Measurements from ENCODE around the gene COX7C. TPM values are rescaled to one million over a fixed set of nuclear protein-coding genes. Genes with fewer than 3 reads are reported as not detected.
"Not testable (repeated sequence)": the region's sequence is repeated elsewhere in the genome, so short reads cannot be mapped to it uniquely, and the experiment has no call there.

Gene COX7C
- total RNA-seq, 1 experiment from 2014 or later, result 659 TPM

- no peaks in the 10 kb centered on the region for H3K9me3 ChIP-seq (ENCODE audit: low read length)
- no peaks in the 10 kb centered on the region for H3K79me2 ChIP-seq (ENCODE audit: low read length)
- no peak overlapping the region for H3K27ac ChIP-seq (ENCODE audit: low read length)
- no peaks in the 10 kb centered on the region for H4K20me1 ChIP-seq (ENCODE audit: low read length)
- intact Hi-C loops (cut with micrococcal nuclease), result no loop called here
- H2AFZ ChIP-seq (ENCODE audit: low read length), result peak overlapping the region; percentile 99
- DNase-seq (peak; percentile 77), ATAC-seq (peak; percentile 98)
- H3K4me3 ChIP-seq (ENCODE audit: low read length), result peak overlapping the region; percentile 86
- H3K9me2 ChIP-seq (replicated peaks; ENCODE audit: low read length), result no peaks in the 10 kb centered on the region
- no peaks in the 10 kb centered on the region for H3F3A ChIP-seq (ENCODE audit: low read length, unreplicated experiment)
- peak overlapping the region; percentile 53 for H3K9ac ChIP-seq (ENCODE audit: low read length)
- ChIA-PET POLR2A (ENCODE audit: unreplicated experiment) (interaction anchor here (0.6 kb wide), 1 partner anchor 98 kb away, joined by 3 read pairs; no protein-coding TSS in a partner anchor), CTCF (no interaction called here)
- H3K36me3 ChIP-seq (ENCODE audit: low read depth, low read length), result no peaks in the 10 kb centered on the region
- peaks cover 6% of the 10 kb centered on the region for H3K4me1 ChIP-seq (ENCODE audit: insufficient read depth, low read length)
- BruUV-seq (replicated peaks), result TSS peak; percentile 52
- peak overlapping the region; percentile 90 for H3K4me2 ChIP-seq (ENCODE audit: low read length)
- H3K27me3 ChIP-seq (ENCODE audit: low read length), result no peaks in the 10 kb centered on the region
- TF ChIP-seq CTCF (conservative IDR thresholded peaks at IDR 0.05; ENCODE audit: low read depth, low read length) (no peak), EZH2phosphoT487 (IDR thresholded peaks at IDR 0.05; ENCODE audit: borderline replicate concordance, low read length) (no peak), EZH2 (IDR thresholded peaks at IDR 0.05; ENCODE audit: low read length, unreplicated experiment) (no peak)
Measured at GRCh38 chr5:86570427-86571083, 47.2 kb upstream of the COX7C start.

GRCh38 chr5:86571109-86571508 is 46.6 kb upstream of the COX7C start:
- DNase-seq; H3K4me1 ChIP-seq (ENCODE audit: insufficient read depth, low read length); H3K79me2 ChIP-seq (ENCODE audit: low read length); H3F3A ChIP-seq (ENCODE audit: low read length, unreplicated experiment); POLR2A ChIA-PET (ENCODE audit: unreplicated experiment); H3K9me3 ChIP-seq (ENCODE audit: low read length); intact Hi-C loops (cut with micrococcal nuclease); H3K4me3 ChIP-seq (ENCODE audit: low read length); H3K27ac ChIP-seq (ENCODE audit: low read length); CTCF ChIA-PET; H3K9ac ChIP-seq (ENCODE audit: low read length); H3K27me3 ChIP-seq (ENCODE audit: low read length); H3K9me2 ChIP-seq (replicated peaks; ENCODE audit: low read length); ATAC-seq; BruUV-seq (replicated peaks); H3K36me3 ChIP-seq (ENCODE audit: low read depth, low read length); H4K20me1 ChIP-seq (ENCODE audit: low read length): not testable (repeated sequence)
- Histone ChIP-seq H3K4me2 (ENCODE audit: low read length) (peak overlapping the region; percentile 90; the same call in 1 of the 2 replicates), H2AFZ (ENCODE audit: low read length) (peak overlapping the region; percentile 99)

- Histone ChIP-seq H3K79me2 (ENCODE audit: low read length) (no peaks in the 10 kb centered on the region), H3K4me2 (ENCODE audit: low read length) (no peak overlapping the region), H3K9ac (ENCODE audit: low read length) (no peak overlapping the region), H3K27ac (ENCODE audit: low read length) (no peak overlapping the region), H3K4me1 (ENCODE audit: insufficient read depth, low read length) (peaks cover 6% of the 10 kb centered on the region), H3K9me3 (ENCODE audit: low read length) (no peaks in the 10 kb centered on the region), H3K9me2 (replicated peaks; ENCODE audit: low read length) (no peaks in the 10 kb centered on the region), H3F3A (ENCODE audit: low read length, unreplicated experiment) (no peaks in the 10 kb centered on the region), H4K20me1 (ENCODE audit: low read length) (no peaks in the 10 kb centered on the region), H3K36me3 (ENCODE audit: low read depth, low read length) (no peaks in the 10 kb centered on the region), H2AFZ (ENCODE audit: low read length) (no peak overlapping the region), H3K4me3 (ENCODE audit: low read length) (no peak overlapping the region), H3K27me3 (ENCODE audit: low read length) (no peaks in the 10 kb centered on the region)
- CTCF ChIA-PET, result no interaction called here
- POLR2A ChIA-PET (ENCODE audit: unreplicated experiment), result no interaction called here
- ATAC-seq (no peak), DNase-seq (peak; percentile 24)
- intact Hi-C loops (cut with micrococcal nuclease), result no loop called here
- no TSS peak for BruUV-seq (replicated peaks)
- TF ChIP-seq CTCF (conservative IDR thresholded peaks at IDR 0.05; ENCODE audit: low read depth, low read length) (no peak), EZH2phosphoT487 (IDR thresholded peaks at IDR 0.05; ENCODE audit: borderline replicate concordance, low read length) (no peak), EZH2 (IDR thresholded peaks at IDR 0.05; ENCODE audit: low read length, unreplicated experiment) (no peak)
Measured at GRCh38 chr5:86572825-86573517, 44.8 kb upstream of the COX7C start.

Measured in PC-3 (cell line).